GM19372 (cell line): Measurements from ENCODE around the gene SLC35G4.
"Not testable (repeated sequence)": the region's sequence is repeated elsewhere in the genome, so short reads cannot be mapped to it uniquely, and the experiment has no call there.

Source experiments
- ATAC-seq: cut with Tn5 transposase; IDR thresholded peaks from one replicate; pipeline ENCODE4 v1.9.1; 2021; ENCODE audit warnings: mild to moderate bottlenecking, low read depth, moderate library complexity; ENCODE audit not compliant: unreplicated experiment

The SLC35G4 gene

GRCh38 chr18:11609488-11609887 lies at the start of gene SLC35G4:
Gene SLC35G4 (plus strand): TSS chr18:11609596. CDS start chr18:11609596, 0 bp downstream.
- ATAC-seq = not testable (repeated sequence)

GRCh38 chr18:11561293-11561692 lies 48.1 kb upstream of the SLC35G4 start:
- ATAC-seq = no peak

- ATAC-seq = no peak
Measured at GRCh38 chr18:11565716-11566115, 43.7 kb upstream of the SLC35G4 start.

GRCh38 chr18:11566236-11566965 lies 43.0 kb upstream of the SLC35G4 start:
- ATAC-seq = no peak

- ATAC-seq = no peak
Measured at GRCh38 chr18:11567396-11567795, 42.0 kb upstream of the SLC35G4 start.

GRCh38 chr18:11570073-11570588 lies 39.3 kb upstream of the SLC35G4 start:
- no peak for ATAC-seq

GRCh38 chr18:11570769-11571412 lies 38.5 kb upstream of the SLC35G4 start:
- no peak for ATAC-seq

- no peak for ATAC-seq
Measured at GRCh38 chr18:11572201-11572600, 37.2 kb upstream of the SLC35G4 start.

- no peak for ATAC-seq
Measured at GRCh38 chr18:11574545-11574944, 34.9 kb upstream of the SLC35G4 start.

GRCh38 chr18:11577271-11578112 lies 31.9 kb upstream of the SLC35G4 start:
- ATAC-seq = no peak

GRCh38 chr18:11578799-11579198 lies 30.6 kb upstream of the SLC35G4 start:
- no peak for ATAC-seq

GRCh38 chr18:11579916-11580315 lies 29.5 kb upstream of the SLC35G4 start:
- ATAC-seq = no peak

- no peak for ATAC-seq
Measured at GRCh38 chr18:11581286-11581685, 28.1 kb upstream of the SLC35G4 start.

- no peak for ATAC-seq
Measured at GRCh38 chr18:11585596-11585995, 23.8 kb upstream of the SLC35G4 start.

- ATAC-seq = no peak
Measured at GRCh38 chr18:11586896-11587295, 22.5 kb upstream of the SLC35G4 start.

GRCh38 chr18:11587432-11587831 lies 22.0 kb upstream of the SLC35G4 start:
- ATAC-seq = no peak

GRCh38 chr18:11587846-11588245 lies 21.6 kb upstream of the SLC35G4 start:
- ATAC-seq = no peak

- ATAC-seq = no peak
Measured at GRCh38 chr18:11591957-11592356, 17.4 kb upstream of the SLC35G4 start.

GRCh38 chr18:11600321-11600720 lies 9.1 kb upstream of the SLC35G4 start:
- no peak for ATAC-seq

- ATAC-seq = no peak
Measured at GRCh38 chr18:11607906-11608305, 1.5 kb upstream of the SLC35G4 start.

- not testable (repeated sequence) for ATAC-seq
Measured at GRCh38 chr18:11608618-11609017, 778 bp upstream of the SLC35G4 start.
